Stimulated activated CD8-positive, alpha-beta memory T cell treated with anti-CD3 and anti-CD28 coated beads, Interleukin-7, amount 100 ng/mL, for 24 hours (primary cell): ENCODE measurements around the gene PRPF8.

Experiments used
- DNase-seq: peaks from one replicate; pipeline ENCODE4 v3.0.0-alpha.2; 2020; ENCODE audit warnings: low read depth

The PRPF8 gene

GRCh38 chr17:1644493-1645206 lies 40.0 kb downstream of the PRPF8 start:
- no peak for DNase-seq

- DNase-seq, result no peak
These were observed 40.6 kb downstream of the PRPF8 start for GRCh38 chr17:1643999-1644492.

- DNase-seq, result no peak
These were observed 41.2 kb downstream of the PRPF8 start for GRCh38 chr17:1643293-1643998.

- DNase-seq, result no peak
These were observed 43.6 kb downstream of the PRPF8 start for GRCh38 chr17:1641065-1641403.

GRCh38 chr17:1640329-1641064 lies 44.2 kb downstream of the PRPF8 start:
- no peak for DNase-seq

GRCh38 chr17:1639549-1640180 lies 45.0 kb downstream of the PRPF8 start:
- DNase-seq, result no peak

GRCh38 chr17:1638624-1639300 lies 45.9 kb downstream of the PRPF8 start:
- DNase-seq, result no peak

- no peak for DNase-seq
These were observed 46.5 kb downstream of the PRPF8 start for GRCh38 chr17:1638171-1638590.

GRCh38 chr17:1636732-1637285 lies 47.9 kb downstream of the PRPF8 start:
- no peak for DNase-seq

GRCh38 chr17:1635675-1636465 lies 48.8 kb downstream of the PRPF8 start:
- DNase-seq, result no peak

GRCh38 chr17:1634841-1635650 lies 49.6 kb downstream of the PRPF8 start:
- DNase-seq, result no peak

GRCh38 chr17:1630662-1631061 lies 54.0 kb downstream of the PRPF8 start:
- no peak for DNase-seq

- peak; percentile 70 for DNase-seq
These were observed 55.0 kb downstream of the PRPF8 start for GRCh38 chr17:1629504-1630310.

GRCh38 chr17:1628856-1629503 lies 55.7 kb downstream of the PRPF8 start:
- peak; percentile 80 for DNase-seq

- DNase-seq, result no peak
These were observed 56.4 kb downstream of the PRPF8 start, which contains the start of gene SLC43A2 for GRCh38 chr17:1627982-1628855. Gene SLC43A2 (minus strand): TSS chr17:1628834. CDS start chr17:1627874, 960 bp downstream.

GRCh38 chr17:1627182-1627981 lies 57.3 kb downstream of the PRPF8 start:
- DNase-seq, result no peak
